Astrocyte (in vitro differentiated cells and primary cell): ENCODE measurements around the gene TM9SF3. TPM values are rescaled to one million over a fixed set of nuclear protein-coding genes. Genes with fewer than 3 reads are reported as not detected.

ENCODE experiments used
- DNase-seq: peaks from one replicate; pipeline ENCODE4 v3.0.0-alpha.2; 2010; ENCODE audit warnings: low read depth
- FAIRE-seq: peaks from 2 replicates; lab custom pipeline; 2011; peaks lifted over from hg19 to GRCh38; lab: Jason Lieb, UNC
- H2AFZ ChIP-seq: 2 replicates; pipeline ENCODE4 v1.6.0; 2012; ENCODE audit warnings: low read depth, low read length, inconsistent platforms
- H3K27ac ChIP-seq: 2 replicates; pipeline ENCODE4 v1.5.1; 2011; ENCODE audit warnings: low read depth, low read length, inconsistent platforms
- H3K27me3 ChIP-seq: 2 replicates; pipeline ENCODE4 v1.6.0; 2011; ENCODE audit warnings: low read length, inconsistent platforms; ENCODE audit not compliant: insufficient read depth
- H3K36me3 ChIP-seq: 2 replicates; pipeline ENCODE4 v1.5.1; 2011; ENCODE audit warnings: low read length, inconsistent platforms; ENCODE audit not compliant: insufficient read depth
- H3K4me1 ChIP-seq: 2 replicates; pipeline ENCODE4 v1.5.1; 2011; ENCODE audit warnings: low read length, inconsistent platforms; ENCODE audit not compliant: insufficient read depth
- H3K4me2 ChIP-seq: 2 replicates; pipeline ENCODE4 v1.6.0; 2012; ENCODE audit warnings: low read length, inconsistent platforms
- H3K4me3 ChIP-seq: 2 replicates; pipeline ENCODE4 v1.5.1; 2011; ENCODE audit warnings: low read depth, mild to moderate bottlenecking, low read length, inconsistent platforms; ENCODE audit not compliant: insufficient read depth
- H3K79me2 ChIP-seq: 2 replicates; pipeline ENCODE4 v1.6.0; 2012; ENCODE audit warnings: mild to moderate bottlenecking, low read length, inconsistent platforms; ENCODE audit not compliant: insufficient read depth
- H3K9ac ChIP-seq: 2 replicates; pipeline ENCODE4 v1.6.0; 2012; ENCODE audit warnings: mild to moderate bottlenecking, low read length, inconsistent platforms
- H3K9me3 ChIP-seq: 2 replicates; pipeline ENCODE4 v1.5.1; 2012; ENCODE audit warnings: low read depth, mild to moderate bottlenecking, low read length, inconsistent platforms; ENCODE audit not compliant: insufficient read depth
- H4K20me1 ChIP-seq: 2 replicates; pipeline ENCODE4 v1.6.0; 2012; ENCODE audit warnings: low read length, inconsistent platforms; ENCODE audit not compliant: insufficient read depth
- H3K27ac Mint-ChIP-seq: one replicate; pipeline ENCODE4 v1.8.0; 2021; ENCODE audit warnings: mild to moderate bottlenecking, mixed read lengths; ENCODE audit not compliant: unreplicated experiment
- H3K27me3 Mint-ChIP-seq: one replicate; pipeline ENCODE4 v1.8.0; 2021; ENCODE audit warnings: low read depth, mixed read lengths; ENCODE audit not compliant: unreplicated experiment
- H3K36me3 Mint-ChIP-seq: one replicate; pipeline ENCODE4 v1.8.0; 2021; ENCODE audit warnings: low read depth, mixed read lengths; ENCODE audit not compliant: unreplicated experiment
- H3K4me1 Mint-ChIP-seq: one replicate; pipeline ENCODE4 v1.8.0; 2021; ENCODE audit warnings: low read depth, mixed read lengths; ENCODE audit not compliant: unreplicated experiment
- H3K4me3 Mint-ChIP-seq: one replicate; pipeline ENCODE4 v1.8.0; 2021; ENCODE audit warnings: mild to moderate bottlenecking, moderate library complexity, mixed read lengths; ENCODE audit not compliant: unreplicated experiment
- H3K9me3 Mint-ChIP-seq: one replicate; pipeline ENCODE4 v1.8.0; 2021; ENCODE audit warnings: mild to moderate bottlenecking, mixed read lengths; ENCODE audit not compliant: unreplicated experiment
- EZH2 ChIP-seq: IDR thresholded peaks from 2 replicates; pipeline ENCODE4 v1.6.1; 2012; ENCODE audit warnings: mild to moderate bottlenecking, low read length, inconsistent platforms; ENCODE audit not compliant: insufficient read depth
- total RNA-seq: library from RNA; stranded (reverse); gene quantifications from 2 replicates; pipeline ENCODE4 v1.2.1, GENCODE V29; 2021
- TF ChIP-seq, protein P1 (sequence below): IDR thresholded peaks from 2 replicates; pipeline ENCODE4 v1.5.1; 2011; ENCODE audit warnings: low read depth, mild to moderate bottlenecking, inconsistent platforms, low read length, moderate library complexity; ENCODE audit not compliant: insufficient read depth

Gene TM9SF3
- total RNA-seq, 1 donor from 2014 or later, result 200 TPM

DNA sequence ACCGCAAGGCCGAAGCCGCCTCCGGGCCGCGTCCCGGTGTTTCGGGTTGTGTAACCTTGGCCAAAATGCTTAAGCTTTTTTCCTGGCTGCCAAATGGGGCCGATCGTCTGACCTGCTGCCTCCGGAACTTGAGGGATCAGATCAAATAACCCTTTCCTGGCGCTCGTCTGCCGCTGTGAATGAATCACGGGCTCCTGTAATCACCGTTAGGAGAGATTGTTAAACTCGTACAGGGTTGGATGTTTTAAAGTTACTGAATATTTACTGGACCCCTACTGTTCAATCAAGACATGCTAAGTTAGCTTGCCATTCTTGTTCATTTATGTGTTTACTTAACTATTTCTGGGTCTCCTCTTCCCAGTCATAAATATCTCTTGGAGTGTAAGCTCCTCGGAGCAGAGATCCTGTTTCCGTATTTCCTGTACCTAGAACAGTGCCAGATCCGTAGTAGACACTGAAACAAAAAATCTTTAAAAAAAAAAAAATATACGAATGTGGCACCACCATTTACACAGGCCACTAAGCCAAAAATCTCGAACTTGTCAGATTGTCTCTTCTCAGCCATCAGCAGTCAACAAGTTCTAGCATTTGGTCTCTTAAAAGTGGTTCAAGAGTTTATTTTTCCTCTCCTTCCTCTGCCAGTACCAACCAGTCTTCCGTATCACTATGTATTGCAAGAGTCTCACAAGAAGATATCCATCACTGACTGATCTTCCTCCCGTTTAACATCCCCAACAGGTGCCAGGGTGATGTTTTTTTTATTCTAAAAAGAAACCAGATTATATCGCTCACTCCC lies 650 bp upstream of the TM9SF3 start:
- Mint-ChIP-seq H3K4me3 (no peak overlapping the region), H3K9me3 (peaks cover 2% of the 10 kb centered on the region), H3K4me1 (peaks cover 10% of the 10 kb centered on the region), H3K27me3 (no peaks in the 10 kb centered on the region), H3K36me3 (peaks cover 2% of the 10 kb centered on the region), H3K27ac (peak overlapping the region; percentile 99)
- Histone ChIP-seq H3K9me3 (no peaks in the 10 kb centered on the region), H2AFZ (peak overlapping the region; percentile 75), H3K9ac (peak overlapping the region; percentile 94), H3K79me2 (peaks cover 43% of the 10 kb centered on the region), H4K20me1 (peaks cover 36% of the 10 kb centered on the region), H3K4me3 (peak overlapping the region; percentile 94), H3K27ac (peak overlapping the region; percentile 94), H3K27me3 (no peaks in the 10 kb centered on the region), H3K4me1 (peaks cover 21% of the 10 kb centered on the region), H3K4me2 (peak overlapping the region; percentile 82), H3K36me3 (no peaks in the 10 kb centered on the region)
- FAIRE-seq, result no peak
- peak; percentile 81 for DNase-seq
- TF ChIP-seq, protein P1, sequence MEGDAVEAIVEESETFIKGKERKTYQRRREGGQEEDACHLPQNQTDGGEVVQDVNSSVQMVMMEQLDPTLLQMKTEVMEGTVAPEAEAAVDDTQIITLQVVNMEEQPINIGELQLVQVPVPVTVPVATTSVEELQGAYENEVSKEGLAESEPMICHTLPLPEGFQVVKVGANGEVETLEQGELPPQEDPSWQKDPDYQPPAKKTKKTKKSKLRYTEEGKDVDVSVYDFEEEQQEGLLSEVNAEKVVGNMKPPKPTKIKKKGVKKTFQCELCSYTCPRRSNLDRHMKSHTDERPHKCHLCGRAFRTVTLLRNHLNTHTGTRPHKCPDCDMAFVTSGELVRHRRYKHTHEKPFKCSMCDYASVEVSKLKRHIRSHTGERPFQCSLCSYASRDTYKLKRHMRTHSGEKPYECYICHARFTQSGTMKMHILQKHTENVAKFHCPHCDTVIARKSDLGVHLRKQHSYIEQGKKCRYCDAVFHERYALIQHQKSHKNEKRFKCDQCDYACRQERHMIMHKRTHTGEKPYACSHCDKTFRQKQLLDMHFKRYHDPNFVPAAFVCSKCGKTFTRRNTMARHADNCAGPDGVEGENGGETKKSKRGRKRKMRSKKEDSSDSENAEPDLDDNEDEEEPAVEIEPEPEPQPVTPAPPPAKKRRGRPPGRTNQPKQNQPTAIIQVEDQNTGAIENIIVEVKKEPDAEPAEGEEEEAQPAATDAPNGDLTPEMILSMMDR, result no peak
- TF ChIP-seq EZH2, result no peak

DNA sequence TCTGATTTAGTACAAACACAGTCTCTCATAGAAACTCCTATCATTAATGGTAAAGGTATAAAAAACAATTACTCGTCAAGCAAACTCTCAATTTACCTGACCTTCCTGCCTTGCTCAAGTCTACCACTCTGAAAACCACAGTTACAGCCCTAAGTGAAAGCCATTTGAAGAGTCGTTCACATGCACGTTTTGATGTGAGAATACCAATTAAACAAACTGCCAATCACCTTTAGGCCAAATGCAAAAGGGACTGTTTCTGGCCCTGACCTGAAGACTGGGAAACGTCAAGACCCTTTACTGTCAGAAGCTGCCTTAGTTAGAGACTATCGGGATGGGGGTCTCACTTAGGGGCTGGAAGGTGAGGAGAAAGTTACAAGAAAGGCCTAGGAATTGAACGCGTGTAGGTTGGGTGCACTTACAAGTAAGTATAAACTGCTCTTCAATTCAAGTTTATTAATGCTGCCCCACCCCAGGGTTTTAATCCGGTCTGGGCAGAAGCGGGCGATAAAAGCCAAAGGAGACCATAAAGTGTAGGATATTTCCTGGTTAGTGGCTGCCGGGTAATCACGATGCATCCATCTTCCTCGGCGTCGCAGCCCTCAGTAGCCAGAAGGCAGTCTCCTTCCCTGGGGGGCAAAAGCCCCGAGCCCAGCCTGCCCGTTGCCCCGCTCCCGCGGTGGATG lies 935 bp downstream of the TM9SF3 start:
- H2AFZ ChIP-seq, result peak overlapping the region; percentile 51
- Mint-ChIP-seq H3K36me3 (no peaks in the 10 kb centered on the region), H3K9me3 (no peaks in the 10 kb centered on the region), H3K4me1 (peaks cover 16% of the 10 kb centered on the region), H3K27ac (peak overlapping the region; percentile 87), H3K4me3 (peak overlapping the region; percentile 92), H3K27me3 (no peaks in the 10 kb centered on the region)
- H3K4me3 ChIP-seq, result peak overlapping the region; percentile 94
- H3K4me1 ChIP-seq, result peaks cover 21% of the 10 kb centered on the region
- DNase-seq, result peak; percentile 12
- H3K9me3 ChIP-seq, result no peaks in the 10 kb centered on the region
- peak overlapping the region; percentile 98 for H3K4me2 ChIP-seq
- peak overlapping the region; percentile 94 for H3K27ac ChIP-seq
- H3K27me3 ChIP-seq, result no peaks in the 10 kb centered on the region
- no peaks in the 10 kb centered on the region for H3K36me3 ChIP-seq
- H4K20me1 ChIP-seq, result peaks cover 50% of the 10 kb centered on the region
- H3K79me2 ChIP-seq, result peaks cover 59% of the 10 kb centered on the region
- TF ChIP-seq, protein P1, result no peak
- no peak for TF ChIP-seq EZH2
- peak; percentile 47 for FAIRE-seq
- H3K9ac ChIP-seq, result peak overlapping the region; percentile 94
